ENCODE results near the gene HEXIM2.

- TF ChIP-seq CTCF (IDR thresholded peaks at IDR 0.05) (no peak), POLR2A (IDR thresholded peaks at IDR 0.05) (no peak)
Measured at GRCh38 chr17:45127548-45128300, 34.0 kb upstream of the HEXIM2 start.

Measured in testis (tissue), 2 donors.